Spinal cord (tissue), 10 donors: ENCODE results near the gene CTBP2. TPM values are rescaled to one million over a fixed set of nuclear protein-coding genes. Genes with fewer than 3 reads are reported as not detected.

Experiments
- DNase-seq, 6 donors: peaks; one replicate each; pipeline versions ENCODE4 v3.0.0 to v3.0.0-alpha.2; 2013 to 2015; ENCODE audit warnings: low spot score in 6 of 6, low read depth in 4 of 6
- H3K27ac ChIP-seq: one replicate; pipeline ENCODE4 v1.5.1; 2013; ENCODE audit warnings: low read depth, low read length, control low read depth
- H3K27me3 ChIP-seq: one replicate; pipeline ENCODE4 v1.6.1; 2013; ENCODE audit warnings: low read length; ENCODE audit not compliant: control insufficient read depth, insufficient read depth
- H3K36me3 ChIP-seq: one replicate; pipeline ENCODE4 v1.6.1; 2013; ENCODE audit warnings: low read length; ENCODE audit not compliant: control insufficient read depth, insufficient read depth
- H3K4me1 ChIP-seq: one replicate; pipeline ENCODE4 v1.6.1; 2013; ENCODE audit warnings: low read length; ENCODE audit not compliant: control insufficient read depth, insufficient read depth
- H3K4me3 ChIP-seq: one replicate; pipeline ENCODE4 v1.5.1; 2013; ENCODE audit warnings: low read depth, low read length, control low read depth
- H3K9me3 ChIP-seq: one replicate; pipeline ENCODE4 v1.6.1; 2013; ENCODE audit warnings: low read length; ENCODE audit not compliant: control insufficient read depth, insufficient read depth
- WGBS: methylation state at CpG from one replicate; pipeline ENCODE4 v1.1.5; 2013; ENCODE audit warnings: missing lambda C conversion rate; ENCODE audit not compliant: insufficient coverage; 5-methylcytosine and 5-hydroxymethylcytosine counted together
- polyA plus RNA-seq, 2 donors: library from polyadenylated mRNA; unstranded; fragments of 120-200 nt; gene quantifications; one replicate each; pipeline ENCODE4 v1.2.1, GENCODE V29; 2013; ENCODE audit not compliant: insufficient read length in 2 of 2
- total RNA-seq, 2 donors: library from RNA; depleted of rRNA in 1 of 2; stranded (reverse); fragments of 120-200 nt in 1 of 2; fragments of >200 nt in 1 of 2; gene quantifications; one replicate each; pipeline versions ENCODE4 v1.2.3 to v1.2.4, GENCODE V29; 2013 to 2014
- donor health status: healthy.

The CTBP2 gene
- total and polyA plus RNA-seq, 4 donors: 44.2 to 96.2 (median 83.9) TPM

DNA sequence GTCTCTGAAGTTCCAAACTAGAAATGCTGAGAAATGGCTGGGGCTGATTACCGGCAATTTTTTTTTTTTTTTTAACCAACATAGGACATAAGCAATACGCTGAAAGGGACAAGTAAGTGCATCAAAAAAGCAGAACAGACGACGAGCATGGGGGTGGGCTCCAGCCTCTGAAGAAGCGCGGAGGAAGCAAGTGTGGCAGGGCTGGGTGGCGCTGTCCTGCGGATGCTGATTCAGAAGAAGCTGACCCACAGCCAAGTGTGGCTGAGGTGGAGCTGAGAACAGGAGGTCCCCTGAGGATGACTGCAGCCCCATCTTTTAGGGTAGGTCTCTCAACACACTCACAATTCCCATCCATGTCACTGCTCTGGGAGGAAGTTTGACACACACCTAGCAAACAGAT, 65.6 kb downstream of the CTBP2 start:
- H3K27ac ChIP-seq: no peak overlapping the region
- no peak for DNase-seq

GRCh38 chr10:125093974-125094705, 66.2 kb downstream of the CTBP2 start:
- peak overlapping the region; percentile 57 for H3K27ac ChIP-seq
- 70% methylated on average over 18 of the region's 21 CpGs for WGBS
- no peaks in the 10 kb centered on the region for H3K27me3 ChIP-seq
- H3K4me3 ChIP-seq: no peak overlapping the region
- peaks cover 50% of the 10 kb centered on the region for H3K4me1 ChIP-seq
- peak in 2 of 6 donors; percentile 79 to 87 for DNase-seq
- no peaks in the 10 kb centered on the region for H3K9me3 ChIP-seq
- peaks cover 16% of the 10 kb centered on the region for H3K36me3 ChIP-seq

More for the DNA sequence above, 65.6 kb downstream of the CTBP2 start:
- Histone ChIP-seq H3K36me3 (peaks cover 16% of the 10 kb centered on the region), H3K9me3 (no peaks in the 10 kb centered on the region), H3K27me3 (no peaks in the 10 kb centered on the region), H3K4me3 (no peak overlapping the region), H3K4me1 (peaks cover 51% of the 10 kb centered on the region)
- 88% methylated on average over 6 of the region's 8 CpGs for WGBS

GRCh38 chr10:125093199-125093973, 67.0 kb downstream of the CTBP2 start:
- Histone ChIP-seq H3K4me3 (no peak overlapping the region), H3K27ac (peak overlapping the region; percentile 57), H3K9me3 (no peaks in the 10 kb centered on the region), H3K4me1 (peaks cover 49% of the 10 kb centered on the region), H3K27me3 (no peaks in the 10 kb centered on the region), H3K36me3 (peaks cover 11% of the 10 kb centered on the region)
- 41% methylated on average over 7 of the region's 17 CpGs for WGBS
- no peak for DNase-seq

DNA sequence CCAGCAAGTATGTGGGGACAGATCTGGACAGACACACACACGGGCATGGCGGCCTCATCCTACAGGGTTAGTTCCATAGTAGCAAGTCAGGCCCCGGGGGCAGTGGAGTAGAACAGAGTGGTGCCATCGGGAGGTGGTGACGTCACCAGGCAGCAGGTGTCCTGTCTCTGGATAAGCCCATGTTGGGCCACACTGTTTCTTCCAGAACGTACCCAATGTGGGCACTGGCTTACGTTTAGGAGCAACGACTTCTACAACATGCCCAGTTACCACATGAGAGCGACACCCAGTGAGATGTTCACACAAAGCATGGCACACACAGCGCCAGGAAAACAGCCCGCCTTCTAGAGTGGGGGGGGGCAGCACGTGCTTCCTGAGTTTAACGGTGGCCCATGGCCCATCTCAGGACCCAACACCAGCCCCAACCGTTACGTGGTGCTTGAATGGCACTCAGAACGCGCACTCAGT, 67.8 kb downstream of the CTBP2 start:
- Histone ChIP-seq H3K36me3 (peaks cover 13% of the 10 kb centered on the region), H3K9me3 (no peaks in the 10 kb centered on the region), H3K4me1 (peaks cover 52% of the 10 kb centered on the region), H3K27me3 (no peaks in the 10 kb centered on the region), H3K27ac (peak overlapping the region; percentile 57), H3K4me3 (no peak overlapping the region)
- WGBS: 94% methylated on average over 15 of the region's 17 CpGs
- no peak for DNase-seq

- Histone ChIP-seq H3K27me3 (no peaks in the 10 kb centered on the region), H3K9me3 (no peaks in the 10 kb centered on the region), H3K27ac (no peak overlapping the region), H3K36me3 (peaks cover 20% of the 10 kb centered on the region), H3K4me3 (no peak overlapping the region), H3K4me1 (peaks cover 50% of the 10 kb centered on the region)
- peak in 1 of 6 donors; percentile 30 for DNase-seq
Measured at GRCh38 chr10:125091891-125092290, 68.5 kb downstream of the CTBP2 start.

DNA sequence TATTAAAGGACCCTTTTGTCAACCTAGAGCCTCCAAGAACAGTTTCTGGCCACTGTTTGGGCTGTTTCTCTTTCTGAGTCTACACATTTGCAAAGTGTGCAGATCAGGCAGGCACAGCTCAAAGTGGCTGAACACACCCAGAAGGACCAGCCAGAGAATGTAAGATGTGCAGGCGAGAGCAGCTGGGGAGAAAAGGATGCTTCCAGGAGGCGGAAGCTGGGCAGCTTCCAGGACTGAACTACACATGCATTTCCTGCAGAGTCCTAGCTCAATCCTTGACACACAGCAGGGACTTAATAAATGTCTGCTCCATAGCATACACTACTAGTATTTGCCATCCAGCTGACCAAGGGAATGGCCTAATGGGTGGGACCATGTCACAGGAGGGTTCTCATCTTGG, 70.9 kb downstream of the CTBP2 start:
- H3K36me3 ChIP-seq: peaks cover 19% of the 10 kb centered on the region
- H3K4me1 ChIP-seq: peaks cover 54% of the 10 kb centered on the region
- DNase-seq: no peak
- no peak overlapping the region for H3K27ac ChIP-seq
- H3K9me3 ChIP-seq: no peaks in the 10 kb centered on the region
- WGBS: 67% methylated on average over 1 of the region's 2 CpGs
- no peaks in the 10 kb centered on the region for H3K27me3 ChIP-seq
- no peak overlapping the region for H3K4me3 ChIP-seq

DNA sequence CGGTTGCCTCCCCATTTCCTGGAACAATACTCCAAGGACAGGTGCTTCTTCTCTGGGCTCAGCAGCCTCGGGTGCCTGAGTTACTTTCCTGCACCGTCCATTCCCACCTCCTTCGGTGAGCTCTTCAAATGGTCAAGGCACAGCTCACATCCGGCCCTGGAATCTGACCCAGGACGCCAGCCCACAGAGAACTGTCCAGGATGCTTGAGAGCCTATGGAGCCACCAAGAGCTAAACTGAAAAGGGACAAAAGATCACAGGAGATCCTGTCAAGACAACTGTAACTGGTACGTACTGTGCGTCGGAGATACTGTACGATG, 72.5 kb downstream of the CTBP2 start:
- Histone ChIP-seq H3K4me1 (peaks cover 52% of the 10 kb centered on the region), H3K9me3 (no peaks in the 10 kb centered on the region), H3K4me3 (no peak overlapping the region), H3K27ac (no peak overlapping the region), H3K36me3 (peaks cover 23% of the 10 kb centered on the region), H3K27me3 (no peaks in the 10 kb centered on the region)
- DNase-seq: no peak
- 90% methylated on average over 10 of the region's 10 CpGs for WGBS

GRCh38 chr10:125087191-125087896, 73.0 kb downstream of the CTBP2 start:
- 88% methylated on average over 12 of the region's 14 CpGs for WGBS
- Histone ChIP-seq H3K27ac (no peak overlapping the region), H3K9me3 (no peaks in the 10 kb centered on the region), H3K36me3 (peaks cover 23% of the 10 kb centered on the region), H3K27me3 (no peaks in the 10 kb centered on the region), H3K4me3 (no peak overlapping the region), H3K4me1 (peaks cover 51% of the 10 kb centered on the region)
- no peak for DNase-seq

DNA sequence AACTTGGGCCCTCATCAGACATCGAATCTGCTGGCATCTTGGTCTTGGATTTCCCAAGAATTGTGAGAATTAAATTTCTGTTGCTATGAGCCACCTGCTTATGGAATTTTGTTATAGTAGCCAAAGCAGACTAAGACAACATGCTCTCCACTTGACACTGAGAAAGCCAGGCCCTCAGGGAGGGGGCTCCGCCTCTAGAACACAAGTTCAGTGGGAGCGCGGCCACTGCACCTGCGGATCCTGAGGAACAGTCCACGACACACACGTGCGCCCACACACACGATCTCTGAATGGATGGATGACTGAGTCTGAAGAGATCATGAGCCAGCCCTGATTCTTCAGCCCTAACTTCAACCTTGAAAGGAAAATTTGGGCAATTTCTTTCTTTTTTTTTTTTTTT, 73.7 kb downstream of the CTBP2 start:
- H3K4me3 ChIP-seq: no peak overlapping the region
- no peaks in the 10 kb centered on the region for H3K9me3 ChIP-seq
- peaks cover 28% of the 10 kb centered on the region for H3K36me3 ChIP-seq
- no peak overlapping the region for H3K27ac ChIP-seq
- peaks cover 56% of the 10 kb centered on the region for H3K4me1 ChIP-seq
- H3K27me3 ChIP-seq: no peaks in the 10 kb centered on the region
- WGBS: 100% methylated on average over 1 of the region's 9 CpGs
- no peak for DNase-seq
